Gastrocnemius medialis (tissue), 4 donors: ENCODE data around the gene RNF6.

Source experiments
- CTCF ChIP-seq, 5 experiments: fragments of 450-650 bp in 3 of 5; fragments of 200-600 bp in 2 of 5; sonication (generic) in 2 of 5; IDR thresholded peaks in 4 of 5; conservative IDR thresholded peaks in 1 of 5; 1 replicate in 4 of 5; 2 replicates in 1 of 5; pipeline ENCODE4 v1.5.1; 2016 to 2019; ENCODE audit warnings: antibody characterized with exemption in 5 of 5, mild to moderate bottlenecking in 3 of 5, moderate library complexity in 3 of 5
- POLR2A ChIP-seq, 2 donors: fragments of 450-650 bp; IDR thresholded peaks; one replicate each; pipeline ENCODE4 v1.6.1; 2017; ENCODE audit warnings: antibody characterized with exemption in 2 of 2, mild to moderate bottlenecking in 2 of 2, moderate library complexity in 2 of 2

DNA sequence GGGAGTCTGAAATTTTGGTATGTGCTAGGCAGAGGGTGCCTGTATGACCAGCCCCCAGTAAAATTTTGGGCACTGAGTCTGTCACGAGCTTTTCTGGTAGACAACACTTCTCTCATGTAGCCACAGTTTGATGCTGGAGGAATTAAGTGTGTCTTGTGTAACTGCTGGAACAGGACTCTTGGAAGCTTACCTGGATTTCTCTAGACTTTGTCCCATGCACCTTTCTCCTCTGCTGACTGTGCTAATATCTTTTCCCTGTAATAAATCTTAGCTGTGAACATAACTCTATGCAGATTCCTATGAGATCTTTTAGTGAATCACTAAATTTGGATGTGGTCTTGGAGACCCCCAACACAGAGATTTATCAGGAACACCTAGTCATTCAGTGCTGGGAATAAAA lies 13.8 kb downstream of the RNF6 start:
- TF ChIP-seq CTCF (IDR thresholded peaks at IDR 0.05 in 4 of 5, conservative IDR thresholded peaks at IDR 0.05 in 1 of 5) = no peak
- no peak for TF ChIP-seq POLR2A (IDR thresholded peaks at IDR 0.05)
